Prostate gland (tissue), 2 donors: ENCODE results near the gene NOSIP. TPM values are rescaled to one million over a fixed set of nuclear protein-coding genes. Genes with fewer than 3 reads are reported as not detected.
A peak's percentile ranks its signal among the peaks of the same experiment; 100 is the strongest.

Experiments used
- DNase-seq: peaks from one replicate; pipeline ENCODE4 v3.0.0-alpha.2; 2019; ENCODE audit warnings: low spot score
- H3K27ac ChIP-seq, 2 donors: fragments of 200-600 bp; sonication (generic); 2 replicates each; pipeline ENCODE4 v1.5.1; 2017 to 2019
- H3K27me3 ChIP-seq: fragments of 200-600 bp; sonication (generic); replicated peaks from 2 replicates; pipeline ENCODE4 v1.5.1; 2019; ENCODE audit not compliant: insufficient read depth
- H3K36me3 ChIP-seq, 2 donors: fragments of 200-600 bp; sonication (generic); 1 replicate in 1 of 2; 2 replicates in 1 of 2; pipeline versions ENCODE4 v1.5.1 to v1.8.1; 2017 to 2019
- H3K4me1 ChIP-seq: fragments of 200-600 bp; sonication (generic); replicated peaks from 2 replicates; pipeline ENCODE4 v1.5.1; 2019
- H3K4me3 ChIP-seq, 2 donors: fragments of 200-600 bp; sonication (generic); 2 replicates each; pipeline ENCODE4 v1.5.1; 2017 to 2019
- H3K9me3 ChIP-seq: fragments of 200-600 bp; sonication (generic); 2 replicates; pipeline ENCODE4 v1.5.1; 2017
- CTCF ChIP-seq, 4 experiments: fragments of 200-600 bp in 2 of 4; fragments of 450-650 bp in 2 of 4; sonication (generic) in 2 of 4; IDR thresholded peaks; 1 replicate in 3 of 4; 2 replicates in 1 of 4; pipeline ENCODE4 v1.5.1; 2016 to 2019; ENCODE audit warnings: antibody characterized with exemption in 4 of 4, mild to moderate bottlenecking in 2 of 4, moderate library complexity in 2 of 4
- POLR2A ChIP-seq: fragments of 450-650 bp; IDR thresholded peaks from one replicate; pipeline ENCODE4 v1.6.1; 2016; ENCODE audit warnings: antibody characterized with exemption, mild to moderate bottlenecking
- POLR2AphosphoS5 ChIP-seq: sonication (generic); formaldehyde crosslinking; IDR thresholded peaks from one replicate; pipeline ENCODE4 v1.6.1; 2017; ENCODE audit warnings: antibody characterized with exemption
- WGBS: methylation state at CpG from one replicate; pipeline ENCODE4 v1.1.5; 2018; 5-methylcytosine and 5-hydroxymethylcytosine counted together
- intact Hi-C: fragments of 100-400 bp; cut with DNase I; formaldehyde crosslinking; loops from one replicate; pipeline ENCODE4 v1.14.2; 2022
- total RNA-seq, 2 donors: library from RNA; depleted of rRNA; stranded (reverse); fragments of >200 nt; gene quantifications; one replicate each; pipeline ENCODE4 v1.1.0, GENCODE V29; 2016

Gene NOSIP
- total RNA-seq, 2 donors from 2014 or later = 62.9 to 91.7 TPM

- Histone ChIP-seq H3K36me3 (no peaks in the 10 kb centered on the region), H3K27me3 (no peaks in the 10 kb centered on the region), H3K4me3 (peak overlapping the region; percentile 41 to 44), H3K27ac (no peak overlapping the region), H3K4me1 (no peaks in the 10 kb centered on the region), H3K9me3 (no peaks in the 10 kb centered on the region)
- TF ChIP-seq CTCF (IDR thresholded peaks at IDR 0.05) (peak in 2 of 4 experiments; percentile 11 to 52), POLR2AphosphoS5 (peak; percentile 42), POLR2A (no peak)
- 5% methylated on average over 81 of the region's 87 CpGs for WGBS
- intact Hi-C loops = no loop called here
- DNase-seq = peak; percentile 55
These were observed 46.5 kb downstream of the NOSIP start for GRCh38 chr19:49533551-49534488.

GRCh38 chr19:49530708-49531107, 49.6 kb downstream of the NOSIP start:
- intact Hi-C loops = no loop called here
- Histone ChIP-seq H3K9me3 (no peaks in the 10 kb centered on the region), H3K27ac (no peak overlapping the region), H3K36me3 (no peaks in the 10 kb centered on the region), H3K4me1 (no peaks in the 10 kb centered on the region), H3K4me3 (no peak overlapping the region), H3K27me3 (no peaks in the 10 kb centered on the region)
- 88% methylated on average over 7 of the region's 7 CpGs for WGBS
- DNase-seq = no peak
- TF ChIP-seq CTCF (IDR thresholded peaks at IDR 0.05) (no peak), POLR2AphosphoS5 (no peak), POLR2A (no peak)

DNA sequence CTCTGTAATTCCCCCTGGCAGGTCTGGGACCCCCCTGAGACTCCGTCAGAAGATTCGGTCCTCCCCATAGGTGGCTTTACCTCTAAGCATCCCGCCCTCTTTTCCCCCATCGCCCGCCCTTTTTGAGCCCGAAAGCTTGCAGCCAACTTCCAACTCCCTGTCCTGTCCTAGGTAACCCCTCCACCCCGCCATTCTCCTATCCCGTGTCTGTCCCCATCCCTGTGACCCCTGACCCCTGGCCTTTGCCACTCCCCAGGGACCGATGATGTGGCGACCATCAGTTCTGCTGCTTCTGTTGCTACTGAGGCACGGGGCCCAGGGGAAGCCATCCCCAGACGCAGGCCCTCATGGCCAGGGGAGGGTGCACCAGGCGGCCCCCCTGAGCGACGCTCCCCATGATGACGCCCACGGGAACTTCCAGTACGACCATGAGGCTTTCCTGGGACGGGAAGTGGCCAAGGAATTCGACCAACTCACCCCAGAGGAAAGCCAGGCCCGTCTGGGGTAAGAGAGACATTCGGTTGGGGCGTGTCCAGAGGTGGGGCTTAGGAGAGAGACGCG, 52.1 kb downstream of the NOSIP start:
- intact Hi-C loops = no loop called here
- Histone ChIP-seq H3K27ac (no peak overlapping the region), H3K4me3 (peak overlapping the region; percentile 18 to 29), H3K27me3 (no peaks in the 10 kb centered on the region), H3K36me3 (no peaks in the 10 kb centered on the region), H3K4me1 (no peaks in the 10 kb centered on the region), H3K9me3 (no peaks in the 10 kb centered on the region)
- 63% methylated on average over 24 of the region's 25 CpGs for WGBS
- no peak for DNase-seq
- TF ChIP-seq POLR2A = no peak
- no peak for TF ChIP-seq CTCF (IDR thresholded peaks at IDR 0.05)

DNA sequence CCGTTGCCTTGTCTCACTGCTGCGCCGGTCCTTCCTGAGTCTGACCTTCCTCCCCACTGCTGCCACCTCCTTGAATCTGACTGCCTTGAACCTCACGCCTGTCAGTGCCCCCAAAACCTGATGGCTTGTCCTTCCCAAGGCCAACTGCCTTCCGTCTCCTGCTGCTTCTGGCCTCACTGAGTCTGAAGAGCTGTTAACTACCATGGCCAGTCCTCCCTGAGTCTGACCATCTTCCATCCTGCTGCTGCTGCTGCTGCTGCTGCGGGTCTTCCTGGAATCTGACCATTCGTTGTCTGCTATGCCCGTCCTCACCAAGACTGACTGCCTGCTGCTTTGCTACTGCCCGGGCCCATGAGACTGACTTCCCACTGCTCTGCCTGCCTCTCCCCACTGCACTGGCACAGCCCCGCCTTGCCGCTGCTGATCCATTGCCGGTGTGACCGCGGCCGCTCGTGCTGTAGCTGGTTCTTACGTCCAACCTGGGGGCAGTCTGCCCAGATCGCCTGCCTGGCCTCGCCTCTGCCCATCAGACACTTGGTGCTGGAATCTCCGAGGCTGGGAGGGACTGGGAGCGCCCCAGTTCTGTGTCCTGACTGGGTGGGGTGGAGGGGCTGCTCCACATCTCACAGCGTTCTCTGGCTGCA, 55.4 kb downstream of the NOSIP start:
- DNase-seq = no peak
- Histone ChIP-seq H3K27me3 (no peaks in the 10 kb centered on the region), H3K9me3 (no peaks in the 10 kb centered on the region), H3K4me3 (no peak overlapping the region), H3K4me1 (no peaks in the 10 kb centered on the region), H3K27ac (no peak overlapping the region), H3K36me3 (no peaks in the 10 kb centered on the region)
- WGBS = 78% methylated on average over 22 of the region's 22 CpGs
- intact Hi-C loops = no loop called here
- no peak for TF ChIP-seq POLR2AphosphoS5
- no peak for TF ChIP-seq CTCF (IDR thresholded peaks at IDR 0.05)
- no peak for TF ChIP-seq POLR2A
